Measurements from ENCODE around the gene TPO.

Gene TPO

GRCh38 chr2:1482253-1482675 is 69.0 kb downstream of the TPO start:
- Histone ChIP-seq H3K9me3 (no peaks in the 10 kb centered on the region), H3K4me3 (ENCODE audit: low read depth, low read length) (no peak overlapping the region), H3K27me3 (no peaks in the 10 kb centered on the region), H3K36me3 (no peaks in the 10 kb centered on the region), H3K4me1 (no peaks in the 10 kb centered on the region)
- TF ChIP-seq CTCF (IDR thresholded peaks at IDR 0.05; ENCODE audit: low read depth, low read length), result no peak
- no peak for DNase-seq

DNA sequence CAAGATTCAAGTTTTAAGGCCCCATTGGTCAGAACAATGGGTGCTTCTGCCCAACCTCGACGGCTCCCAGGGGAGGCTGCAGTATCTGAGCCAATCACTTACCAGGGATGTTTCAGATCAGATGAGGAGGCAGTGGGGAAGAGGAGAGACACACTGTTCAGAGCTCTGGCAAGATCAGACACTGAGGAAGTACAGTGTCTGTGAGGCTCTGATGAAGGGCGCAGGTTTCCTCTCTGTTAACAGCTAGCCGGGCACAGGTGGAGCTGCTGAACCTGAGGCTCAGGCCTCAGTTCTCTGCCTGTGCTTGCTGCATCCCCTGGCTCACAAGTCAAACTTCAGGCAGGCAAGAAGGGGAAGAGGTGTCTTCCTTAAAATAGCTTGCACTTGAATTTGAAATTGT is 69.7 kb downstream of the TPO start:
- DNase-seq, result no peak
- H3K4me3 ChIP-seq (ENCODE audit: low read depth, low read length), result no peak overlapping the region
- H3K4me1 ChIP-seq, result no peaks in the 10 kb centered on the region
- no peaks in the 10 kb centered on the region for H3K9me3 ChIP-seq
- H3K27me3 ChIP-seq, result no peaks in the 10 kb centered on the region
- no peak for TF ChIP-seq CTCF (IDR thresholded peaks at IDR 0.05; ENCODE audit: low read depth, low read length)
- no peaks in the 10 kb centered on the region for H3K36me3 ChIP-seq

- Histone ChIP-seq H3K9me3 (no peaks in the 10 kb centered on the region), H3K4me1 (no peaks in the 10 kb centered on the region), H3K27me3 (no peaks in the 10 kb centered on the region), H3K4me3 (ENCODE audit: low read depth, low read length) (no peak overlapping the region), H3K36me3 (no peaks in the 10 kb centered on the region)
- TF ChIP-seq CTCF (IDR thresholded peaks at IDR 0.05; ENCODE audit: low read depth, low read length), result no peak
- no peak for DNase-seq
Measured at GRCh38 chr2:1483551-1483950, 70.3 kb downstream of the TPO start.

GRCh38 chr2:1484131-1484884 is 71.0 kb downstream of the TPO start:
- Histone ChIP-seq H3K9me3 (no peaks in the 10 kb centered on the region), H3K4me3 (ENCODE audit: low read depth, low read length) (no peak overlapping the region), H3K4me1 (no peaks in the 10 kb centered on the region), H3K27me3 (no peaks in the 10 kb centered on the region), H3K36me3 (no peaks in the 10 kb centered on the region)
- TF ChIP-seq CTCF (IDR thresholded peaks at IDR 0.05; ENCODE audit: low read depth, low read length), result no peak
- DNase-seq, result no peak

- DNase-seq, result no peak
- Histone ChIP-seq H3K4me1 (no peaks in the 10 kb centered on the region), H3K4me3 (ENCODE audit: low read depth, low read length) (no peak overlapping the region), H3K36me3 (no peaks in the 10 kb centered on the region), H3K9me3 (no peaks in the 10 kb centered on the region), H3K27me3 (no peaks in the 10 kb centered on the region)
- no peak for TF ChIP-seq CTCF (IDR thresholded peaks at IDR 0.05; ENCODE audit: low read depth, low read length)
Measured at GRCh38 chr2:1486670-1487069, 73.4 kb downstream of the TPO start.

DNA sequence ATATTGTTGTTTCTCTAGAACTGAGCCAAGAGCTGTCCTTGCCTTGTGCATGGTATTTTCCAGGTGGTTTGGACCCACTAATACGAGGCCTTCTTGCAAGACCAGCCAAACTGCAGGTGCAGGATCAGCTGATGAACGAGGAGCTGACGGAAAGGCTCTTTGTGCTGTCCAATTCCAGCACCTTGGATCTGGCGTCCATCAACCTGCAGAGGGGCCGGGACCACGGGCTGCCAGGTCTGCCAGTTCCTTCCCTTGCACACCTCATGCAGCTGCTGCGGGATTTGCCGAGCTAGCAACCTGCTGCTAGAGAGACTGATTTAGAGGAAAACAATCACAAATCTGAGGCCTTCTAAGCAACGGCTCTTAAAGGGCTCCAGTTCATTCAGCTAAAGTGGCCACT is 74.5 kb downstream of the TPO start:
- no peak for DNase-seq
- TF ChIP-seq CTCF (IDR thresholded peaks at IDR 0.05; ENCODE audit: low read depth, low read length), result no peak
- no peaks in the 10 kb centered on the region for H3K4me1 ChIP-seq
- no peaks in the 10 kb centered on the region for H3K9me3 ChIP-seq
- no peaks in the 10 kb centered on the region for H3K36me3 ChIP-seq
- no peak overlapping the region for H3K4me3 ChIP-seq (ENCODE audit: low read depth, low read length)
- no peaks in the 10 kb centered on the region for H3K27me3 ChIP-seq
